NCI-H510A treated with DMSO at 0.1 percent for 48 hours (cell line): ENCODE measurements around the gene CSK.
"Not testable (repeated sequence)": the region's sequence is repeated elsewhere in the genome, so short reads cannot be mapped to it uniquely, and the experiment has no call there.

ENCODE experiments used
- DNase-seq: peaks from one replicate; lab custom pipeline; 2025; lab: John Stamatoyannopoulos, UW

CSK gene

DNA sequence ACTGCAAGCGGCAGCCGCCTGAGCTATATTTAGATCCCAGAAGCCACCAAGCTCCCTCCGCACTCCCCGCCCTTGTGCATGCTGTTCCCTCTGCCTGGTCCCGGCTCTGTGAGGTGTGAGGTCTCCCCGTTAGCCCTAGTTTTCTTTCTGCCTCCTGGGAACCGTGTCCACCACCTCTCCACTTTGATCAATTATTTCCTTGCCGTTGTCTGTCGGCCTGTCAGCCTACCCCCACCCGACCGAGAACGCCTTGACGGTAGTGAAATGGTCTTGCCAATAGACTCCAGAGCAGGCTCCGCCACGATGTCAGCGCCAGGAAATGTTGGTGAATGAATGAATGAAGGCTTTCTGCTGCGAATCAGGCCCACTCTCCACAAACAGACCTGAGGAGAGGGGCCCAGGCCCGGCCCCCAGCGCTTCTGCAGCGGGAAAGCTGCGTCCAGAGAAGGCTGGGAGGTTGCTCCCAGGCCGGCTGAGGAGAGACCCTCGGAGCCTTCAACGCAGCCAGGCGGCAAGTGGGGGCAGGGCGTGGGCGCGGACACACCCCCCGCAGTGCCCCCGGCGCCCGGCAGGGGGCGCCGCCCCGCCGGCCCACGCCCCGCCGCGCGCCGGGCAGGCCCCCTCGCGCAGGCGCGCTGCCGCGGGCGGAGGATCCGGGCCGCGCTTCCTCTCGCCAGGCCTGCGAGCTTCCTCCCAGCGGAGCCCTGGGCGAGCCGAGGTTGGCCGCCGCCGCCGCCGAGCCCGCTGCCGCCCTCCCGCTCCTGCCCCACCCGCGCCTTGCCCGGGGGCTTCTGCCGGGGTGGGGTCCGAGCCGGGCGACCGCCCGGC is at the start of gene CSK:
Gene CSK (plus strand): TSS at position 650 of the 828 bp plus-strand sequence. CDS start 16,218 bp downstream, outside the sequence.
- peak; percentile 25 for DNase-seq

DNA sequence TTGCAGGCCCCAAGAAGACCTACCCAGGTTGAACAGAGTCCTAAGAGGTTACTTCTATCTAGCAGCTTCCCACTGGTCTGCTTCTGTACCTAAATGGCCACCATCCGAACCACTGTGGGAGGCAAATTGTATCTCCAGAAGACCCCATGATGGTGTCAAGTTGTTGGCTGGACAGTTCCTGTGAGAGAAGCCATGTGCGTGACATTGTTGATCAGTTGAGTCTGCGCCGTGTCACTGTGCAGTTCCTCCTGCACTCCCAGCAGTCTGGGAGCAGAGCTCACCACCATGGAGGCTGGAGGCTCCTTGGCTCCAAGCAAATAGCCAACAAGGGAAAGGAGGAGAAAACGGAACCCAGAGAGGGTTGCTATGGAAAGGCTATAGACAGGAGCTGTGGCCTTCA is 49.0 kb upstream of the CSK start:
- DNase-seq = no peak

DNA sequence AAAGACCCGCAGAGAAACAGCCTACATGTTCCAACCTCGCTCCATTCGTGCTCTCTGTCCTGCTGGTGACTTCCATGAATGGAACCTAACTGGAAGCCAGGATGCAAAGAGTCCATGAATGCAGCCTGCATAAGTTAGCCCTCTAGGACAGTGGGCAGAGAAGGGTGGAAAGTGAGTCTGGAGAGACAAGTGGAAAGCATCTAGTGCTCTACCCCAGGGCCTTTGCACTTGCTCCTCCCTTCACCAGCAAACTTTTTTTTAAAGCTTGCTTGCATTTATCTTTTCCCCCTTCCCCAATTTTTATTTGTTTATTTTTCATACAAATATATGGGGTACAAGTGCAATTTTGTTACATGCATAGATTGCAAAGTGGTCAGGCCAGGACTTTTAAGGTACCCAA is 48.6 kb upstream of the CSK start:
- no peak for DNase-seq

DNA sequence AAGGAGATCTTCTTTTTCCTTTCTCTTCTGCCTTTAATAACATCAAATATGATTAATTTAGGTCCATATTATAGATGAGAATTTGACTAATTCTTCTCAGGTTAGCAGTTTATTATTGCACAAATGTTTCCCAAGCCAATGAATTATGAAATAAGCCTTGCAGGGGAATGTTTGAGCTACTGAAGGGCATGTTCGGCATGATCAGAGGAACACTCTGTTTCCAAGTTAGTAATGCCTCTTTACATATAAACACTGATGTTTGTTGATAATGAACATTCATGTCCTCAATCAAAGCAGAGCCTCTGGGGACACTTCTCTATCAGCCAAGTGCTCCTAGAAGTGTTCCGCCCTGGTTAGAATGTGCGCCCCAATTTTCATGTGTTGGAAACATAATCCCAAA is 46.6 kb upstream of the CSK start:
- DNase-seq = no peak

DNA sequence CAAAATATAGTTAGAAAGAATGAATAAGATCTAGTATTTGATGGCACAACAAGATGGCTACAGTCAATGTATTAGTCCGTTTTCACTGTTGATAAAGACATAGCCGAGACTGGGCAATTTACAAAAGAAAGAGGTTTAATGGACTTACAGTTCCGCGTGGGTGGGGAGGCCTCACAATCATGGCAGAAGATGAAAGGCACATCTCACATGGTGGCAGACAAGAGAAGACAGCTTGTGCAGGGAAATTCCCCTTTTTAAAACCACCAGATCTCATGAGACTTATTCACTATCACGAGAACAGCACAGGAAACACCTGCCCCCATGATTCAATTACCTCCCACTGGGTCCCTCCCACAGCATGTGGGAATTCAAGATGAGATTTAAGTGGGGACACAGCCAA is 43.6 kb upstream of the CSK start:
- not testable (repeated sequence) for DNase-seq

DNA sequence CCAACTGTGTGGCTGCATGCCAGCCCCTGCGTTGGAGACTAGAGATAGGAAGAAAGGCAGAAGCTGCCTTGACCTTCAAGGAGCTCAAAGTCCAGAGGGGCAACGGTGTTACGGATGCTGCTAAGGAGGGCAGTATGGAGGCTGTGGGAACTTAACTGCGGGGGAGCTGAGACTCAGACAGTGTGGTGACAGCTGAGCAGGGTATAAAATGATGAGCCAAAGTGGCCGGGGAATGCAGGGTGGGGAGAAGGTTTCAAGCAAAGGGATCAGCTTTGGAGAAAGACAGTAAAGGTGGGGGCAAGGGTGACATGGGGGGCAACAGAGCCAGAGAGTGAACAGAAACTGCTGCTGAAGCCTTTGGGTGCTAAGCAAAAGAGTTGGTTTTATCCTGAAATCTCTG is 39.5 kb upstream of the CSK start:
- no peak for DNase-seq

DNA sequence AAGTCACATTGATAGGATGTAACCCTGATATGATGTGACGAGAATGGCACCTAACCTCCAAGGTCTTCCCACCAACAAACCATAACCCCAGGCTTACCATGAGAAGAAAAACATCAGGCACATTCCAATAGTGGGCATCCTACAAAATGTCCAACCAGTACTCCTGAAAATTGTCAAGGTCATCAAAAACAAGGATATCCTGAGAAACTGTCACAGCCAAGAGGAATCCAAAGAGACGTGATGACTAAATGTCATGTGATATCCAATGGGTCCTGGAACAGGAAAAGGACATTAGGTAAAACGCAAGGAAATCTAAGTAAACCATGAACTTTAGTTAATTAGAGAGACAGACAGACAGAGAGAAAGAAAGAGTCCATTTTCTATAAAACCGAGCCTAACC is 35.5 kb upstream of the CSK start:
- DNase-seq = no peak

DNA sequence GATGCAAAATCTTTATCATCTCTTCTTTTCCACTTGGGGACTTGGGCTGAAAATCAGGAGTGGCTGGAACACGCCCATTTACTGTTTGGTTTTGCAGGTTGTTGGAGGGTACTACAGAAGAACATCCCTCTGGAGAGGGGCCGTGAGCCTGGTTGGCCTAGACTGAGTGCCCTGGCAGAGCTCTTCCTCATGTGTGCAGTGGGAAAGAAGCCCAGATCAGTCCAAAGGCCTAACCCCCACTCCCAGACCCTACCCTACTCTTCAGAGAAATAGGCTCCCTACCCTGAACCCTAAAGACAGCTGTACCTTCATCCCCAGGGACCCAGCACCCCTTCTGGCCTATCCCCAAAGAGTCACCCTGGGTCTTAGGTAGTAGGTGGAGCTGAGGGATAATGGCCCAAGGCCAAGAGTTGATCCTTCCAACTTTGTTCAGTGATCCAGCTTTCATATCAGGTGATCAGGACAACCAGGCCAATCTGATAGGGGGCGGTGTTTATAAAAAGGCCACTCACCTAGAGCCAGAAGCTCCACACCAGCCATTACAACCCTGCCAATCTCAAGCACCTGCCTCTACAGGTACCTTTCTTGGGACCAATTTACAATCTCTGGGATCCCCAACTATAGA is 33.4 kb upstream of the CSK start, which contains the start of gene CYP1A2:
Gene CYP1A2 (plus strand): TSS at position 524 of the 625 bp plus-strand sequence. CDS start 894 bp downstream, outside the sequence.
- DNase-seq = no peak

DNA sequence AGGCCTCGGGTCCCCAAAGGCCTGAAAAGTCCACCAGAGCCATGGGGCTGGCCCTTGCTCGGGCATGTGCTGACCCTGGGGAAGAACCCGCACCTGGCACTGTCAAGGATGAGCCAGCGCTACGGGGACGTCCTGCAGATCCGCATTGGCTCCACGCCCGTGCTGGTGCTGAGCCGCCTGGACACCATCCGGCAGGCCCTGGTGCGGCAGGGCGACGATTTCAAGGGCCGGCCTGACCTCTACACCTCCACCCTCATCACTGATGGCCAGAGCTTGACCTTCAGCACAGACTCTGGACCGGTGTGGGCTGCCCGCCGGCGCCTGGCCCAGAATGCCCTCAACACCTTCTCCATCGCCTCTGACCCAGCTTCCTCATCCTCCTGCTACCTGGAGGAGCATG is 32.0 kb upstream of the CSK start:
- no peak for DNase-seq

DNA sequence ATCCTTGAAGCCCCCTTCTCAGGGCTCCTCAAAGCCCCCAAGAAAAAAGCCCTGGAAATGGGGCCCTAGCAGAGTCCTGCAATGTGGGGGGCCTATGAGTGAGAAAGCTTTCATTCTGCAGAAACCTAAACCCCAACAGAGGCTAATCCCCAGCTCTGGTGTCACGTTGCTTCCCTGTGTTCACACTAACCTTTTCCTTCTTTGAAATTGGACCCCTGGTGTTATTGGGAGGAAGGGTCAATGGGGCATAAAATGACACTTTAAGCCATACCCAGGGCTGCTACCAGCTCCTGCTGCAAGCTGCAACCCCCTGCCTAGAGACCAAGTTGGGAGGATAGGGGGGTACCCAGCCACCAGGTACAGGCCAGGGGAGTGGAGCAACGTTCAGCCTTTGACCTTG is 31.1 kb upstream of the CSK start:
- DNase-seq = no peak

DNA sequence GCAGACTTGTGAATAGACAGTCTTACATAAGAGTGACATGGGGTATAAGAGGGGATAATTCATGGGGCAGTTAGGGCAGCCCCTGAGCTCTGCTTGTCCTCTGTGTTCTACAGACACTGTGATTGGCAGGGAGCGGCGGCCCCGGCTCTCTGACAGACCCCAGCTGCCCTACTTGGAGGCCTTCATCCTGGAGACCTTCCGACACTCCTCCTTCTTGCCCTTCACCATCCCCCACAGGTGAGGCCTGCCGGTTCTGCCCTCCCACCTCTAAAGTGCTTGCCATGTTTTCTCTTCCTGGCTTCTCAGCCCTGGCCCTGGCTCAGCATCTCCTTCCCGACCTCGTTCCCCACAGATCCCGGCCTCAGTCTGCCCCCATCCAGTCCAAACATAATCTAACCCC is 29.9 kb upstream of the CSK start:
- DNase-seq = no peak

DNA sequence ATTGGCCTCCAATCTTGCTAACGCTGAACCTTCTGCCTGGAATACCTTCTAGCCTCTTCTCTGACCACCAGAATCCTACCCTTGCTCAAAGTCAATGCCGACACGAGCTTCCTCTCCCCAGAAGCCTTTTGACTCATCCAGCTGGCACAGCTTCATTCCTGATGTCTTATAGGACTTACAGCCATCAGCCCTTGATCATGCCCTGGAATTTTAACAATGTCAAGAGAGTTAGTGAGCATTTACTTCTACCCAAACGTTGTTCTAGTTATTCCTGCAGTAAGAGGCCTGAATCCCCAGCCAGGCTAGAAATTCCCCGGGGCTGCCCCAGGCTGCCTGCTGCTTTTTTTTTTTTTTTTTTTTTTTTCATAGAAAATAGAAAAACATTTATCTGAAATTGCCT is 29.3 kb upstream of the CSK start:
- no peak for DNase-seq

DNA sequence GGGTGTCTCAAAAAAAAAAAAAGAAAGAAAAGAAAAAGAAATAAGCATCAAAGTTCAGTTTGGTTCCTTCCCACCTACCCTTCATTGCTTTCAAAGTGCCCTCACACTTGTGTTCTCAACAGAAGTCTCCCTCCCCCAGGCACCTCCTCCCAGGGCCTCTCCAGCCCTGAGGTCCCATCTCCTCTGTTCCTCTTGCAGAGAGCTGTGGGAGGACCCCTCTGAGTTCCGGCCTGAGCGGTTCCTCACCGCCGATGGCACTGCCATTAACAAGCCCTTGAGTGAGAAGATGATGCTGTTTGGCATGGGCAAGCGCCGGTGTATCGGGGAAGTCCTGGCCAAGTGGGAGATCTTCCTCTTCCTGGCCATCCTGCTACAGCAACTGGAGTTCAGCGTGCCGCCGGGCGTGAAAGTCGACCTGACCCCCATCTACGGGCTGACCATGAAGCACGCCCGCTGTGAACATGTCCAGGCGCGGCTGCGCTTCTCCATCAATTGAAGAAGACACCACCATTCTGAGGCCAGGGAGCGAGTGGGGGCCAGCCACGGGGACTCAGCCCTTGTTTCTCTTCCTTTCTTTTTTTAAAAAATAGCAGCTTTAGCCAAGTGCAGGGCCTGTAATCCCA is 27.2 kb upstream of the CSK start:
- DNase-seq = no peak

DNA sequence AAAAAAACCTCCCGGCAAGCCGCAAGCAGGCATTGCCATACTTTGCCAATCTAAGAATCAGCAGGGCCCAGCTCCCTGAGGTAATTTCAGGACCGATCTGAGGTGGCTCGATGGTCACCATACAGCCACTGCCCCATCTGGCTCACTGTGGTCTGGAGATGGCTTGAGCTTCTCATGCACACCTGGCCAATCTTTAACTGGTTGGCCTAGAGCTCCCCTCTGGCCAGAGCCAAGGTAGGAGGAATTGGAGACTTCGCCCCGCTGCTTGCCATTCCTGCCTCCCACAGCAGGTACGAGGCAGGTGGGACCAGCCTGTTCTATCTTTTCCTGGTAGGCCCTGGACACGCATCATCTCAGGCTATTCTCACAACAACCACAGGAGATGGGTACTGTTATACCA is 23.1 kb upstream of the CSK start:
- DNase-seq = no peak

DNA sequence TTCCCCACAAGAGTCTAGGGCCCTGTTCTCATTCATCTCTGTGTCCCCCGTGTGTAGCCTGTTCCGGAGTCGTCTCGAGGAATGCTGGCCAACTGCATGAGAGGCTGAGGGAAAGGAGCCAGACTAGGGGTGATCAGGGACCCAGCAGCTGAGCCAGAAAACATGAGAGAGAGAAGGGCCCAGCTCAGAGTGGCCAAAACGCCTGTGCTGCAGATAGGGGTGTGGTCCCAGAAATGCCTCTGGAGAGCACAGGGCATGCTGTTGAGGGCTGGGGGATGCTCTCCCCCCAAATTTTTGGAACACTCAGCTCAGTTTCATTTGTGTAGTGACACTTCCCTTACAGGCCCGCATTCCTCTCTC is 19.1 kb upstream of the CSK start:
- DNase-seq = no peak

DNA sequence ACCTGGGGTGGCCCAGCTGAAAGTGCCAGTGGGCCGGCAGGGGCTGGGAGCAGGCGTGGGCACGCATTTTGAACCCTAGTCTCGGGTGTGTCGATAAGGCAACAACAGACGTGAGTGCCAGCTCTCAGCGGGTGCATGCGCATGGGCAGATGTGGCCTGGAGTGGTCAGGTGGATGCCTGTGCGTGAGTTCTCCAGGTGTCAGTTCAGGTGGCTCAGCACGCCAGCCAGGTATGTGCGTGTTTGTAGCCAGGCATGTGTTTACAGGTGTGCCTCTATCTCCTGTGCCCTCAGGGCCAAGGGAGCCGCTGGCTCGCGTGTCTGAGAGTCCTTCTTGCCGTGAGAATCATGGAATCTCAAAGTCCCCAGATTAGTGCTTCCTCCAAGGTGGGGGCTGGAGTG is 18.5 kb upstream of the CSK start:
- peak; percentile 43 for DNase-seq

DNA sequence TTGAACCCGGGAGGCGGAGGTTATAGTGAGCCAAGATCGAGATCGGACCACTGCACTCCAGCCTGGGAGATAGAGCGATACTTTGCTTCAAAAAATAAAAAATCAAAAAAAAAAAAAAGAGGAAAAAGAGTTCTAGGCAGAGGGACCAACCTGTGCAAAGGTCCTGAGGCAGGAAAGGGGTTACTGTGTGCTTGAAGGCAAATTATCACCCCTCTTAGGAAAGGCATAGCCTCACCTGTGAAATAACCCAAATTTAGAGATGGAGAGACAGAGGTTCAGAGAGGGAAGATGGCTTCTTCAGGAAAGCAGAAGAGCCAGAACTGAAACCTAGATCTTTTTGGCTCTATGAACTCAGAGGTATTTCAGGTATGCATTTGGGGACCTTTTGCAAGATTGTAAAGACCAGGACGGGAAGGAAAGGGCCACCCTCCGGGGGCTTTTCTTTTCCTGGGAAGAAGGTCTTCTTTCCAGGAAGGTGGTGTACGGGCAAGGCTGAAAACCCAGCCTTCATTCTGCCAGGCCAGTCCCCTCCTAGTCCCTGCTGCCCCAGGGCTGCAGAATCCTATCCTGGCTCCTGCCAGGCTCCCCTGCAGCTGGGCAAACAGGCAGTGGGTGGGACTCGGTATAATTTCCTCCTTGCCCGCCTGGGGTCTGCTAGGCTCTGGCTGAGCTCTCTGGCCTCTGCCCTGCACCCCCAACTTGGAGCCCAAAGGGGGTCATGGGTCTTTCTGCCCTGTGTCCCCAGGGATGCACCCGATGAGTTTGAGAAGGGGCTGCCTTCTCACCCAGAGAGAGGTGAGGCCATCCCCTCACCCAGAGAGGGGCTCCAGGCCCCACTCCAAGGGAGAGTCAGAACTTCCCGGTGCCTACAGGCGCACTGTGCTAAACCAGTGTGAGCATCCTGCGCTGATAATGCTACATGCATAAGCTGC is 14.4 kb upstream of the CSK start:
- DNase-seq = no peak

DNA sequence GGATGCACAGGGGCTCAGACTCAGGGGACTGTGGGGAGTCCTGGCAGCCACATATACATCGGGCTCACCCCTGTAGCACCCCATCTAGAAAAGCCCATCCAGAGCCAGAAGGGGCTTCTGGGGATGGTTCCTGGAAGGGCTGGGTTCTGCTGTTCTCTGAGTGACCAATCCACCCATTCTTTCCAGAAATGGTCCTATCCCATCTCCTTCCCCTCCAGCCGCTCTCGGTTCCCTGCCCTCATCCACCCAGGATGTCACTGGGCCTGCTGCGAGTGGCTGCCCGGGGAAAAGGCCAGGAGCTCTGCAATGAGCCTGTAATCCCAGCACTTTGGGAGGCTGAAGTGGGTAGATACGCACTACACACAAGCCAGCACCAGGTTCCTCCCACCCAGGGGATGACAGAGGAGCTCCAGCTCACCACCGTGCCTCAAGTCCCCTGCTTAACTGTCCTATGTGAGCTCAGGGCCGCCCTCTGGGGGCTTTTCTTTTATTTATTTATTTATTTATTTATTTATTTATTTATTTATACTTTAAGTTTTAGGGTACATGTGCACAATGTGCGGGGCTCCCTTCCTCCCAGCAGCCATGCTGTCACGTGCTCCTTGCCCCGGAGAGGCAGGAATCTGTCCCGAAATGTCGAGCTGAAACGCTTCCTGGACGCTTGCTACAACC is 13.6 kb upstream of the CSK start:
- DNase-seq = no peak

DNA sequence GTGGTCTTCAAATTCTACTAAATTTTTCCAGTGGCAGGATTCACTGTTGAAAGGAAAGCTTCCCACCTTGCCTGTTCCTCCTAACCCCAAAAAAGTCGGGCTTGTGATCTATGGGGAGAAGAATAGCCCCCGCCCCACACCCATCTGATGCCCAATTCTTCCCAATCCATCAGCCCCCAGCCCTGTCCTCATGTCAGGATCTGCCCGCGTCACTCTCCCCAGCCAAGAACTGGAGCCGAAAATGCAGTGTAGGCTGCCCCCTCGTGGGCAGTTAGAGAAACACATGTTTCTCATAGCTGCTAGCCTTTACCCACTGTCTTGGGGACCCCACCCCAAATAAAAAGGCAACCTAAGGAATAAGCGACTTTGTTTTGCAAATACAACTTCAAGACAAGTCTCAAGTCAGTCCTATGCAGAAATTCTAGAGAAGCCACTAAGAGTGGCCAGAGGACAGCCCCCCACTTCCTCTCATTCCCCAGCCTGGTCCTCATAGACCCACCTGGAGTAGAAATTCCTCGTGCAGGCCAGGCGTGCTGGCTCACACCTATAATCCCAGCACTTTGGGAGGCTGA is 13.0 kb upstream of the CSK start:
- DNase-seq = no peak

DNA sequence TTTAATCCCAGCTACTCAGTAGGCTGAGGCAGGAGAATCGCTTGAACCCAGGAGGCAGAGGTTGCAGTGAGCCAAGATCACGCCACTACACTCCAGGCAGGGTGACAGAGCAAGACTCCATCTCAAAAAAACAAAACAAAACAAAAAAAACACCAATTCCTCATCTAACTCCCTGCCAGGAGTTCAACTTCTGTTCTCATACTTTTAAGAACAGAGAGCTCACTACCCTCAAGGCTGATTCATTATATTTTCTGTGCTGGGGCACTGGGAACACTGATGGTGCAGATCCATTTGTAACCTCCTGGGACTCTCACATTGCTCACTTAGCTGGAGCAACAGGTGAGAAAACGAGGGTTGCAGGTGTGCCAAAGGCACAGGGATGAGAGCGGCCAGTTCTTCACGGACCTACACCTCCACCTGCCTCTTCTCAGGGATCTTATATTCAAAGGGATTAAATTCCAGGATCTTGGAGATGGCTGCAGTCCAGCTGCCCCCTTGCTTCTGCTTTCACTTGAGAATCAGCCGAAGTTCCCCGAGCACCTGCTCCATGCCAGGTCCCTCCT is 12.3 kb upstream of the CSK start:
- no peak for DNase-seq
